ENCODE measurements around the gene LRBA.

LRBA gene

GRCh38 chr4:150237110-150237872, 777.8 kb downstream of the LRBA start:
- DNase-seq (ENCODE audit: low spot score) = no peak
- H3K27ac ChIP-seq (replicated peaks; ENCODE audit: low read length) = no peak overlapping the region

DNA sequence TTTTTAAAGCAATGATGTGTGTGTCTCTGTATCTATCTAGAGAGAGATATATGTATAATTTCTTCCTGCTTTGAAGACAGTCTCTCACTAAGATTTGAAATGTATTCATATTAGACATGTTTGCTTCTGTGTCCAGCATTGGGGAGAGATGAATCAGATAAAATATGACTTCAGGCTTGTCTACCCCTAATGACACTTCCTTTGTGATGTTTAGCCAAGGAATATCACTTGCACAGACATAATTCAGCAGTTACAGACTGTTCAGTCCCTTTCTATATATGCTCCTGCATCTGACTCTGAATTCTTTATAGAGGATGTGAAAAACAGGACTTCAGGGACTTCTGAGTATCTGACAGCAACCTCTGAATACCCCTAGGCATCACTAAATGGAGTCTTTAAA, 778.5 kb downstream of the LRBA start:
- Histone ChIP-seq H4K91ac (ENCODE audit: low read depth, low read length, poor library complexity) (no peak overlapping the region), H3K4me2 (ENCODE audit: insufficient read depth, low read length, poor library complexity, severe bottlenecking) (no peak overlapping the region), H3K79me1 (ENCODE audit: low read depth, low read length) (no peaks in the 10 kb centered on the region), H4K8ac (ENCODE audit: low read depth, low read length) (no peak overlapping the region), H3K4me3 (ENCODE audit: low read length in 2 of 2) (no peak overlapping the region), H3K14ac (ENCODE audit: low read length) (no peak overlapping the region), H3K27me3 (ENCODE audit: control insufficient read depth in 3 of 3, insufficient read depth in 3 of 3, low read depth in 1 of 3, low read length in 3 of 3) (no peaks in the 10 kb centered on the region), H3K18ac (ENCODE audit: low read length) (no peak overlapping the region), H3K9me3 (replicated peaks in 1 of 2; ENCODE audit: control insufficient read depth in 2 of 2, insufficient read depth in 1 of 2, low read depth in 1 of 2, low read length in 2 of 2) (no peaks in the 10 kb centered on the region), H3K9ac (ENCODE audit: low read depth, low read length, poor library complexity) (no peak overlapping the region), H2BK5ac (ENCODE audit: low read length) (no peak overlapping the region), H2AFZ (ENCODE audit: low read length) (no peak overlapping the region), H2BK15ac (ENCODE audit: low read length) (no peak overlapping the region), H2BK12ac (ENCODE audit: low read length) (no peak overlapping the region), H2AK5ac (ENCODE audit: low read depth, low read length) (no peak overlapping the region), H3K4ac (ENCODE audit: low read length) (no peak overlapping the region), H3K36me3 (replicated peaks in 1 of 2; ENCODE audit: control insufficient read depth in 2 of 2, insufficient read depth in 2 of 2, low read length in 2 of 2) (peaks cover 2 to 82% of the 10 kb centered on the region in 2 donors), H2BK120ac (ENCODE audit: low read depth, low read length) (no peak overlapping the region), H3K23ac (ENCODE audit: low read depth, low read length, poor library complexity) (no peak overlapping the region), H3K4me1 (ENCODE audit: control insufficient read depth in 2 of 2, insufficient read depth in 1 of 2, low read depth in 1 of 2, low read length in 2 of 2) (peaks cover 5 to 7% of the 10 kb centered on the region in 2 donors), H3K27ac (replicated peaks; ENCODE audit: low read length) (no peak overlapping the region)
- DNase-seq (ENCODE audit: low spot score) = no peak

More at GRCh38 chr4:150237110-150237872, 777.8 kb downstream of the LRBA start:
- Histone ChIP-seq H3K9me3 (replicated peaks in 1 of 2; ENCODE audit: control insufficient read depth in 2 of 2, insufficient read depth in 1 of 2, low read depth in 1 of 2, low read length in 2 of 2) (no peaks in the 10 kb centered on the region), H2AK5ac (ENCODE audit: low read depth, low read length) (no peak overlapping the region), H3K23ac (ENCODE audit: low read depth, low read length, poor library complexity) (no peak overlapping the region), H3K4me1 (ENCODE audit: control insufficient read depth in 2 of 2, insufficient read depth in 1 of 2, low read depth in 1 of 2, low read length in 2 of 2) (peaks cover 5 to 7% of the 10 kb centered on the region in 2 donors), H4K8ac (ENCODE audit: low read depth, low read length) (no peak overlapping the region), H2AFZ (ENCODE audit: low read length) (no peak overlapping the region), H3K14ac (ENCODE audit: low read length) (no peak overlapping the region), H4K91ac (ENCODE audit: low read depth, low read length, poor library complexity) (no peak overlapping the region), H2BK12ac (ENCODE audit: low read length) (no peak overlapping the region), H3K27me3 (ENCODE audit: control insufficient read depth in 3 of 3, insufficient read depth in 3 of 3, low read depth in 1 of 3, low read length in 3 of 3) (no peaks in the 10 kb centered on the region), H2BK120ac (ENCODE audit: low read depth, low read length) (no peak overlapping the region), H2BK15ac (ENCODE audit: low read length) (no peak overlapping the region), H3K79me1 (ENCODE audit: low read depth, low read length) (no peaks in the 10 kb centered on the region), H3K4me2 (ENCODE audit: insufficient read depth, low read length, poor library complexity, severe bottlenecking) (no peak overlapping the region), H3K4me3 (ENCODE audit: low read length in 2 of 2) (no peak overlapping the region), H3K9ac (ENCODE audit: low read depth, low read length, poor library complexity) (no peak overlapping the region), H3K36me3 (replicated peaks in 1 of 2; ENCODE audit: control insufficient read depth in 2 of 2, insufficient read depth in 2 of 2, low read length in 2 of 2) (peaks cover 2 to 76% of the 10 kb centered on the region in 2 donors), H3K18ac (ENCODE audit: low read length) (no peak overlapping the region), H2BK5ac (ENCODE audit: low read length) (no peak overlapping the region), H3K4ac (ENCODE audit: low read length) (no peak overlapping the region)
- WGBS, 2 donors (ENCODE audit: extremely low coverage in 2 of 2, insufficient read length in 2 of 2, insufficient replicate concordance in 1 of 2) = no CpG with 5 or more reads among the region's 6 CpGs

GRCh38 chr4:150235808-150236271, 779.2 kb downstream of the LRBA start:
- no peaks in the 10 kb centered on the region for H3K79me1 ChIP-seq (ENCODE audit: low read depth, low read length)
- H2BK120ac ChIP-seq (ENCODE audit: low read depth, low read length) = no peak overlapping the region
- no peak for DNase-seq (ENCODE audit: low spot score)
- H2BK5ac ChIP-seq (ENCODE audit: low read length) = no peak overlapping the region
- H3K4me2 ChIP-seq (ENCODE audit: insufficient read depth, low read length, poor library complexity, severe bottlenecking) = no peak overlapping the region
- H2AFZ ChIP-seq (ENCODE audit: low read length) = no peak overlapping the region
- H2BK15ac ChIP-seq (ENCODE audit: low read length) = no peak overlapping the region
- no peak overlapping the region for H4K91ac ChIP-seq (ENCODE audit: low read depth, low read length, poor library complexity)
- no peak overlapping the region for H3K4me3 ChIP-seq (ENCODE audit: low read length in 2 of 2)
- WGBS, 2 donors (ENCODE audit: extremely low coverage in 2 of 2, insufficient read length in 2 of 2, insufficient replicate concordance in 1 of 2) = no CpG with 5 or more reads among the region's 6 CpGs
- H3K9me3 ChIP-seq (replicated peaks in 1 of 2; ENCODE audit: control insufficient read depth in 2 of 2, insufficient read depth in 1 of 2, low read depth in 1 of 2, low read length in 2 of 2) = no peaks in the 10 kb centered on the region
- no peak overlapping the region for H2AK5ac ChIP-seq (ENCODE audit: low read depth, low read length)
- H3K4ac ChIP-seq (ENCODE audit: low read length) = no peak overlapping the region
- no peak overlapping the region for H3K27ac ChIP-seq (replicated peaks; ENCODE audit: low read length)
- no peak overlapping the region for H3K9ac ChIP-seq (ENCODE audit: low read depth, low read length, poor library complexity)
- no peak overlapping the region for H3K18ac ChIP-seq (ENCODE audit: low read length)
- no peaks in the 10 kb centered on the region for H3K27me3 ChIP-seq (ENCODE audit: control insufficient read depth in 3 of 3, insufficient read depth in 3 of 3, low read depth in 1 of 3, low read length in 3 of 3)
- H3K36me3 ChIP-seq (replicated peaks in 1 of 2; ENCODE audit: control insufficient read depth in 2 of 2, insufficient read depth in 2 of 2, low read length in 2 of 2) = peaks cover 2 to 79% of the 10 kb centered on the region in 2 donors
- H2BK12ac ChIP-seq (ENCODE audit: low read length) = no peak overlapping the region
- no peak overlapping the region for H3K14ac ChIP-seq (ENCODE audit: low read length)
- H3K23ac ChIP-seq (ENCODE audit: low read depth, low read length, poor library complexity) = no peak overlapping the region
- H3K4me1 ChIP-seq (ENCODE audit: control insufficient read depth in 2 of 2, insufficient read depth in 1 of 2, low read depth in 1 of 2, low read length in 2 of 2) = peaks cover 5 to 7% of the 10 kb centered on the region in 2 donors
- H4K8ac ChIP-seq (ENCODE audit: low read depth, low read length) = no peak overlapping the region

GRCh38 chr4:150235317-150235716, 779.8 kb downstream of the LRBA start:
- H2AFZ ChIP-seq (ENCODE audit: low read length) = no peak overlapping the region
- H3K4ac ChIP-seq (ENCODE audit: low read length) = no peak overlapping the region
- WGBS, 2 donors (ENCODE audit: extremely low coverage in 2 of 2, insufficient read length in 2 of 2, insufficient replicate concordance in 1 of 2) = no CpG with 5 or more reads among the region's 5 CpGs
- peaks cover 2 to 78% of the 10 kb centered on the region in 2 donors for H3K36me3 ChIP-seq (replicated peaks in 1 of 2; ENCODE audit: control insufficient read depth in 2 of 2, insufficient read depth in 2 of 2, low read length in 2 of 2)
- H2BK120ac ChIP-seq (ENCODE audit: low read depth, low read length) = no peak overlapping the region
- no peak overlapping the region for H2BK12ac ChIP-seq (ENCODE audit: low read length)
- no peak overlapping the region for H2BK15ac ChIP-seq (ENCODE audit: low read length)
- no peak overlapping the region for H3K9ac ChIP-seq (ENCODE audit: low read depth, low read length, poor library complexity)
- H3K4me2 ChIP-seq (ENCODE audit: insufficient read depth, low read length, poor library complexity, severe bottlenecking) = no peak overlapping the region
- no peaks in the 10 kb centered on the region for H3K79me1 ChIP-seq (ENCODE audit: low read depth, low read length)
- no peaks in the 10 kb centered on the region for H3K9me3 ChIP-seq (replicated peaks in 1 of 2; ENCODE audit: control insufficient read depth in 2 of 2, insufficient read depth in 1 of 2, low read depth in 1 of 2, low read length in 2 of 2)
- H2BK5ac ChIP-seq (ENCODE audit: low read length) = no peak overlapping the region
- H3K14ac ChIP-seq (ENCODE audit: low read length) = no peak overlapping the region
- no peak overlapping the region for H3K4me3 ChIP-seq (ENCODE audit: low read length in 2 of 2)
- no peak overlapping the region for H4K91ac ChIP-seq (ENCODE audit: low read depth, low read length, poor library complexity)
- no peak overlapping the region for H4K8ac ChIP-seq (ENCODE audit: low read depth, low read length)
- DNase-seq (ENCODE audit: low spot score) = no peak
- peaks cover 5 to 9% of the 10 kb centered on the region in 2 donors for H3K4me1 ChIP-seq (ENCODE audit: control insufficient read depth in 2 of 2, insufficient read depth in 1 of 2, low read depth in 1 of 2, low read length in 2 of 2)
- H3K23ac ChIP-seq (ENCODE audit: low read depth, low read length, poor library complexity) = no peak overlapping the region
- H3K18ac ChIP-seq (ENCODE audit: low read length) = no peak overlapping the region
- H3K27ac ChIP-seq (replicated peaks; ENCODE audit: low read length) = no peak overlapping the region
- no peak overlapping the region for H2AK5ac ChIP-seq (ENCODE audit: low read depth, low read length)
- no peaks in the 10 kb centered on the region for H3K27me3 ChIP-seq (ENCODE audit: control insufficient read depth in 3 of 3, insufficient read depth in 3 of 3, low read depth in 1 of 3, low read length in 3 of 3)
